Right cardiac atrium (tissue), 5 donors: ENCODE measurements around the gene ZNF619. TPM values are rescaled to one million over a fixed set of nuclear protein-coding genes. Genes with fewer than 3 reads are reported as not detected.
A peak's percentile ranks its signal among the peaks of the same experiment; 100 is the strongest.

Source experiments
- ATAC-seq, 2 donors: fragments of 200-7000 bp; cut with Tn5 transposase; one replicate each; pipeline versions ENCODE4 v1.8.0 to v1.9.1; 2020; ENCODE audit warnings: moderate library complexity in 2 of 2, mild to moderate bottlenecking in 1 of 2
- DNase-seq, 3 donors: peaks; one replicate each; pipeline ENCODE4 v3.0.0-alpha.2; 2020
- H3K27ac ChIP-seq: one replicate; pipeline ENCODE4 v1.5.1; 2013; ENCODE audit warnings: mild to moderate bottlenecking, low read length, control low read depth, moderate library complexity
- H3K27me3 ChIP-seq: one replicate; pipeline ENCODE4 v1.6.1; 2013; ENCODE audit not compliant: control insufficient read depth, insufficient read depth
- H3K4me1 ChIP-seq: one replicate; pipeline ENCODE4 v1.6.1; 2013; ENCODE audit warnings: low read length; ENCODE audit not compliant: control insufficient read depth, insufficient read depth
- H3K4me3 ChIP-seq: one replicate; pipeline ENCODE4 v1.5.1; 2013; ENCODE audit warnings: low read length, control low read depth
- H3K9me3 ChIP-seq: one replicate; pipeline ENCODE4 v1.6.1; 2013; ENCODE audit warnings: low read length; ENCODE audit not compliant: control insufficient read depth
- WGBS: extraction: QIAGEN DNeasy Blood & Tissue Kit; methylation state at CpG from one replicate; pipeline ENCODE4 v1.1.7; 2013; 5-methylcytosine and 5-hydroxymethylcytosine counted together
- intact Hi-C, 4 donors: fragments of 100-400 bp; cut with DNase I; formaldehyde crosslinking; loops; one replicate each; pipeline versions ENCODE4 v1.11.0 to v1.14.0; 2022 to 2023
- polyA plus RNA-seq: library from polyadenylated mRNA; stranded (reverse); fragments of 200-250 nt; gene quantifications from one replicate; pipeline ENCODE4 v1.2.3, GENCODE V29; 2013
- total RNA-seq, 4 donors: library from RNA; stranded (reverse); fragmentation: NEBNext Ultra II Directional; extraction: Animal tissue kit (Norgen Biotek cat#: 25700); gene quantifications; one replicate each; pipeline ENCODE4 v1.2.1, GENCODE V29; 2021
- donor health status: healthy with polysubstance abuse.
- donor health status: DM: no; HTN: yes; CAD: no.
- donor health status: DM: no; HTN: no; CAD: no.
- donor health status: DM: no; HTN: yes; CAD: no; lungs with severe emphysema.
- donor health status: DM: yes; HTN: yes; CAD: no.

Gene ZNF619
- total and polyA plus RNA-seq, 5 donors, result 1.5 to 6.3 (median 4.5) TPM

- 68% methylated on average over 4 of the region's 4 CpGs for WGBS
- H3K27ac ChIP-seq, result no peak overlapping the region
- H3K27me3 ChIP-seq, result no peaks in the 10 kb centered on the region
- no peaks in the 10 kb centered on the region for H3K4me1 ChIP-seq
- no peak overlapping the region for H3K4me3 ChIP-seq
- H3K9me3 ChIP-seq, result no peaks in the 10 kb centered on the region
- no peak for DNase-seq
- no peak for ATAC-seq
- intact Hi-C loops, result no loop called here
Measured at GRCh38 chr3:40465111-40465407, 11.9 kb upstream of the ZNF619 start.

- intact Hi-C loops, result no loop called here
- Histone ChIP-seq H3K27ac (no peak overlapping the region), H3K27me3 (no peaks in the 10 kb centered on the region), H3K4me3 (no peak overlapping the region), H3K4me1 (no peaks in the 10 kb centered on the region), H3K9me3 (no peaks in the 10 kb centered on the region)
- ATAC-seq (no peak), DNase-seq (no peak)
- 80% methylated on average over 2 of the region's 2 CpGs for WGBS
Measured at GRCh38 chr3:40465456-40465855, 11.5 kb upstream of the ZNF619 start.

- no peak overlapping the region for H3K27ac ChIP-seq
- no peak overlapping the region for H3K4me3 ChIP-seq
- 93% methylated on average over 4 of the region's 4 CpGs for WGBS
- H3K27me3 ChIP-seq, result no peaks in the 10 kb centered on the region
- H3K4me1 ChIP-seq, result no peaks in the 10 kb centered on the region
- intact Hi-C loops, result no loop called here
- no peaks in the 10 kb centered on the region for H3K9me3 ChIP-seq
- ATAC-seq (no peak), DNase-seq (no peak)
Measured at GRCh38 chr3:40468018-40468417, 8.9 kb upstream of the ZNF619 start.

GRCh38 chr3:40470701-40471100 is 6.2 kb upstream of the ZNF619 start:
- ATAC-seq, result no peak
- Histone ChIP-seq H3K27me3 (no peaks in the 10 kb centered on the region), H3K9me3 (no peaks in the 10 kb centered on the region), H3K4me1 (no peaks in the 10 kb centered on the region), H3K4me3 (no peak overlapping the region), H3K27ac (no peak overlapping the region)
- WGBS, result 69% methylated on average over 4 of the region's 4 CpGs
- DNase-seq, result no peak
- intact Hi-C loops, result loop anchor here in 2 of 4 donors (10.0 kb wide), 1 partner anchor 54 kb away; the partner anchor contains the start of gene ZNF621 (in 2 of the 2)

GRCh38 chr3:40477666-40478065 is 744 bp downstream of the ZNF619 start:
- Histone ChIP-seq H3K4me3 (peak overlapping the region; percentile 80), H3K27ac (no peak overlapping the region), H3K4me1 (no peaks in the 10 kb centered on the region), H3K27me3 (no peaks in the 10 kb centered on the region), H3K9me3 (no peaks in the 10 kb centered on the region)
- ATAC-seq, result peak; percentile 39 to 44
- intact Hi-C loops, result loop anchor here in 2 of 4 donors (10.0 kb wide), 1 partner anchor 47 kb away; the partner anchor contains the start of gene ZNF621 (in 2 of the 2)
- no peak for DNase-seq
- 31% methylated on average over 4 of the region's 4 CpGs for WGBS

- ATAC-seq, result no peak
- Histone ChIP-seq H3K27me3 (no peaks in the 10 kb centered on the region), H3K4me1 (no peaks in the 10 kb centered on the region), H3K4me3 (no peak overlapping the region), H3K27ac (no peak overlapping the region), H3K9me3 (peaks cover 6% of the 10 kb centered on the region)
- 98% methylated on average over 3 of the region's 3 CpGs for WGBS
- intact Hi-C loops, result no loop called here
- DNase-seq, result no peak
Measured at GRCh38 chr3:40487172-40487571, 10.2 kb downstream of the ZNF619 start.

- Histone ChIP-seq H3K27me3 (no peaks in the 10 kb centered on the region), H3K4me1 (no peaks in the 10 kb centered on the region), H3K27ac (no peak overlapping the region), H3K9me3 (peaks cover 6% of the 10 kb centered on the region), H3K4me3 (no peak overlapping the region)
- no peak for DNase-seq
- intact Hi-C loops, result no loop called here
- 85% methylated on average over 5 of the region's 5 CpGs for WGBS
- ATAC-seq, result no peak
Measured at GRCh38 chr3:40490916-40491315, 14.0 kb downstream of the ZNF619 start.

- H3K27ac ChIP-seq, result no peak overlapping the region
- intact Hi-C loops, result no loop called here
- no peaks in the 10 kb centered on the region for H3K27me3 ChIP-seq
- H3K4me3 ChIP-seq, result no peak overlapping the region
- H3K4me1 ChIP-seq, result no peaks in the 10 kb centered on the region
- DNase-seq, result no peak
- H3K9me3 ChIP-seq, result no peaks in the 10 kb centered on the region
- ATAC-seq, result no peak
- WGBS, result 44% methylated on average over 2 of the region's 2 CpGs
Measured at GRCh38 chr3:40494698-40495097, 17.8 kb downstream of the ZNF619 start.

- ATAC-seq (no peak), DNase-seq (no peak)
- Histone ChIP-seq H3K27me3 (no peaks in the 10 kb centered on the region), H3K4me3 (no peak overlapping the region), H3K9me3 (no peaks in the 10 kb centered on the region), H3K4me1 (no peaks in the 10 kb centered on the region), H3K27ac (no peak overlapping the region)
- WGBS, result 92% methylated on average over 2 of the region's 2 CpGs
- intact Hi-C loops, result no loop called here
Measured at GRCh38 chr3:40497288-40497687, 20.4 kb downstream of the ZNF619 start.

GRCh38 chr3:40499952-40500351 is 23.0 kb downstream of the ZNF619 start:
- no peak overlapping the region for H3K27ac ChIP-seq
- H3K9me3 ChIP-seq, result no peaks in the 10 kb centered on the region
- intact Hi-C loops, result no loop called here
- ATAC-seq (no peak), DNase-seq (no peak)
- no peak overlapping the region for H3K4me3 ChIP-seq
- peaks cover 3% of the 10 kb centered on the region for H3K4me1 ChIP-seq
- H3K27me3 ChIP-seq, result no peaks in the 10 kb centered on the region
- 93% methylated on average over 1 of the region's 1 CpG for WGBS

- DNase-seq (no peak), ATAC-seq (no peak)
- peaks cover 3% of the 10 kb centered on the region for H3K4me1 ChIP-seq
- H3K4me3 ChIP-seq, result no peak overlapping the region
- 80% methylated on average over 2 of the region's 2 CpGs for WGBS
- no peaks in the 10 kb centered on the region for H3K9me3 ChIP-seq
- intact Hi-C loops, result no loop called here
- no peak overlapping the region for H3K27ac ChIP-seq
- H3K27me3 ChIP-seq, result no peaks in the 10 kb centered on the region
Measured at GRCh38 chr3:40502034-40502433, 25.1 kb downstream of the ZNF619 start.

GRCh38 chr3:40504636-40505430 is 27.9 kb downstream of the ZNF619 start:
- ATAC-seq (peak; percentile 36 to 75), DNase-seq (peak in 1 of 3 donors; percentile 19)
- Histone ChIP-seq H3K27ac (no peak overlapping the region), H3K27me3 (no peaks in the 10 kb centered on the region), H3K4me3 (no peak overlapping the region), H3K9me3 (no peaks in the 10 kb centered on the region), H3K4me1 (peaks cover 3% of the 10 kb centered on the region)
- intact Hi-C loops, result no loop called here
- WGBS, result 60% methylated on average over 5 of the region's 5 CpGs
